HL-60 (cell line): ENCODE measurements around the gene STT3B.
A peak's percentile ranks its signal among the peaks of the same experiment; 100 is the strongest.

Experiments used
- DNase-seq, 2 experiments: peaks; one replicate each; pipeline ENCODE4 v3.0.0-alpha.2; 2010 to 2020; ENCODE audit warnings: low read depth in 1 of 2, low spot score in 1 of 2
- H3K27ac ChIP-seq: fragments of 250-450 bp; sonication (Bioruptor Pico); replicated peaks from 2 replicates; pipeline ENCODE4 v1.5.1; 2020; ENCODE audit warnings: mild to moderate bottlenecking, moderate library complexity
- H3K27me3 ChIP-seq: fragments of 250-450 bp; sonication (Bioruptor Pico); 2 replicates; pipeline ENCODE4 v1.5.1; 2021; ENCODE audit warnings: mild to moderate bottlenecking, moderate library complexity; ENCODE audit not compliant: insufficient read depth, poor library complexity, severe bottlenecking
- H3K4me3 ChIP-seq: replicated peaks from 2 replicates; pipeline ENCODE4 v1.5.1; 2011; ENCODE audit warnings: mild to moderate bottlenecking, control low read depth, low read length; ENCODE audit not compliant: insufficient read depth
- CTCF ChIP-seq: IDR thresholded peaks from one replicate; pipeline ENCODE4 v1.5.1; 2011; ENCODE audit warnings: low read length, control low read depth, inconsistent platforms; ENCODE audit not compliant: insufficient read depth
- GABPA ChIP-seq: IDR thresholded peaks from 2 replicates; pipeline ENCODE4 v1.6.1; 2012; ENCODE audit warnings: low read depth
- POLR2AphosphoS5 ChIP-seq: IDR thresholded peaks from 2 replicates; pipeline ENCODE4 v1.6.1; 2012; ENCODE audit warnings: low read depth
- REST ChIP-seq: IDR thresholded peaks from 2 replicates; pipeline ENCODE4 v1.6.1; 2012; ENCODE audit warnings: low read depth; ENCODE audit not compliant: insufficient replicate concordance
- SPI1 ChIP-seq: IDR thresholded peaks from 2 replicates; pipeline ENCODE4 v1.6.1; 2012; ENCODE audit warnings: low read depth, mild to moderate bottlenecking, borderline replicate concordance

STT3B gene

GRCh38 chr3:31573036-31573779 lies 40.5 kb downstream of the STT3B start:
- Histone ChIP-seq H3K27me3 (no peaks in the 10 kb centered on the region), H3K4me3 (no peak overlapping the region), H3K27ac (no peak overlapping the region)
- no peak; the same call in 1 of the 2 replicates for TF ChIP-seq SPI1
- TF ChIP-seq CTCF, result no peak
- peak in 1 of 2 experiments; percentile 35 for DNase-seq

GRCh38 chr3:31575448-31575847 lies 42.7 kb downstream of the STT3B start:
- Histone ChIP-seq H3K4me3 (no peak overlapping the region), H3K27me3 (no peaks in the 10 kb centered on the region), H3K27ac (no peak overlapping the region)
- no peak for TF ChIP-seq REST
- no peak for TF ChIP-seq POLR2AphosphoS5
- TF ChIP-seq CTCF, result no peak
- TF ChIP-seq SPI1, result no peak
- TF ChIP-seq GABPA, result no peak
- DNase-seq, result no peak

GRCh38 chr3:31576521-31576920 lies 43.8 kb downstream of the STT3B start:
- Histone ChIP-seq H3K4me3 (no peak overlapping the region), H3K27ac (no peak overlapping the region), H3K27me3 (no peaks in the 10 kb centered on the region)
- DNase-seq, result no peak
- TF ChIP-seq REST (no peak), GABPA (no peak), CTCF (no peak), POLR2AphosphoS5 (no peak), SPI1 (no peak)

GRCh38 chr3:31577232-31577631 lies 44.5 kb downstream of the STT3B start:
- Histone ChIP-seq H3K27me3 (no peaks in the 10 kb centered on the region), H3K27ac (no peak overlapping the region), H3K4me3 (no peak overlapping the region)
- TF ChIP-seq REST (no peak), GABPA (no peak), CTCF (no peak)
- no peak for DNase-seq
